OCI-LY7 (cell line): ENCODE results near the gene HRC. TPM values are rescaled to one million over a fixed set of nuclear protein-coding genes. Genes with fewer than 3 reads are reported as not detected.

Source experiments
- BruUV-seq: library from RNA; stranded (reverse); fragments of 400-500 nt; replicated peaks from 2 replicates; lab custom pipeline; 2021; lab: Mats Ljungman, UMichigan
- CTCF ChIA-PET: fragments of 300-600 bp; sonication (Branson Sonifier 250); formaldehyde crosslinking; loops from one replicate; lab custom pipeline; 2022; ENCODE audit warnings: antibody characterized with exemption; ENCODE audit not compliant: unreplicated experiment; lab: Charles Lee
- POLR2A ChIA-PET: fragments of 300-600 bp; sonication (Branson Sonifier 250); formaldehyde crosslinking; loops from one replicate; lab custom pipeline; 2022; ENCODE audit warnings: antibody characterized with exemption; lab: Charles Lee
- DNase-seq: peaks from one replicate; pipeline ENCODE4 v3.0.0-alpha.2; 2015; ENCODE audit warnings: low spot score
- H2AFZ ChIP-seq: fragments of 200-600 bp; sonication (generic), shearing (Covaris generic); 2 replicates; pipeline ENCODE4 v1.6.1; 2014; ENCODE audit warnings: mild to moderate bottlenecking, antibody characterized with exemption, low read length, moderate library complexity
- H3K27ac ChIP-seq: fragments of 200-600 bp; sonication (generic); 2 replicates; pipeline ENCODE4 v1.5.1; 2014; ENCODE audit warnings: mixed run types, low read depth, mild to moderate bottlenecking, moderate library complexity, low read length, inconsistent platforms; ENCODE audit not compliant: poor library complexity, severe bottlenecking
- H3K36me3 ChIP-seq: fragments of 200-600 bp; sonication (generic); 2 replicates; pipeline ENCODE4 v1.6.1; 2014; ENCODE audit warnings: mild to moderate bottlenecking, antibody characterized with exemption, low read length, moderate library complexity, mixed read lengths; ENCODE audit not compliant: insufficient read depth
- H3K4me1 ChIP-seq: fragments of 200-600 bp; sonication (generic); 2 replicates; pipeline ENCODE4 v1.5.1; 2014; ENCODE audit warnings: mild to moderate bottlenecking, low read length; ENCODE audit not compliant: insufficient read depth, poor library complexity, severe bottlenecking
- H3K4me2 ChIP-seq: fragments of 200-600 bp; sonication (generic); 2 replicates; pipeline ENCODE4 v1.6.1; 2014; ENCODE audit warnings: mild to moderate bottlenecking, low read length
- H3K4me3 ChIP-seq: fragments of 200-600 bp; sonication (generic); 2 replicates; pipeline ENCODE4 v1.5.1; 2014; ENCODE audit warnings: mild to moderate bottlenecking, low read depth, low read length; ENCODE audit not compliant: poor library complexity, severe bottlenecking
- H3K79me2 ChIP-seq: fragments of 200-600 bp; sonication (generic); 2 replicates; pipeline ENCODE4 v1.6.1; 2016; ENCODE audit warnings: low read depth, mild to moderate bottlenecking, low read length, moderate library complexity, mixed read lengths; ENCODE audit not compliant: insufficient read depth
- H3K9me2 ChIP-seq: fragments of 200-600 bp; sonication (generic); 2 replicates; pipeline ENCODE4 v1.6.1; 2016; ENCODE audit warnings: mild to moderate bottlenecking, low read length, mixed read lengths; ENCODE audit not compliant: insufficient read depth
- H3K9me3 ChIP-seq: fragments of 200-600 bp; sonication (generic); 2 replicates; pipeline ENCODE4 v1.6.1; 2014; ENCODE audit warnings: mild to moderate bottlenecking, mixed run types, low read length, mixed read lengths
- H4K20me1 ChIP-seq: fragments of 200-600 bp; sonication (generic); 2 replicates; pipeline ENCODE4 v1.6.1; 2014; ENCODE audit warnings: mild to moderate bottlenecking, antibody characterized with exemption, low read length, moderate library complexity, mixed read lengths; ENCODE audit not compliant: insufficient read depth
- CTCF ChIP-seq: fragments of 200-600 bp; sonication (generic); conservative IDR thresholded peaks from 2 replicates; pipeline ENCODE4 v1.5.1; 2014; ENCODE audit warnings: mild to moderate bottlenecking, antibody characterized with exemption, low read length, moderate library complexity, mixed read lengths
- EZH2phosphoT487 ChIP-seq: fragments of 200-600 bp; sonication (generic); IDR thresholded peaks from 2 replicates; pipeline ENCODE4 v1.6.1; 2018; ENCODE audit warnings: low read depth, borderline replicate concordance, mild to moderate bottlenecking, mixed run types, antibody characterized with exemption, low read length, moderate library complexity, mixed read lengths
- intact Hi-C: fragments of 100-400 bp; cut with micrococcal nuclease; formaldehyde crosslinking; loops from one replicate; pipeline ENCODE4 v1.10.0; 2022; ENCODE audit not compliant: unreplicated experiment
- total RNA-seq, 2 experiments: library from RNA; depleted of rRNA in 1 of 2; stranded (reverse); fragments of >200 nt in 1 of 2; shearing (Covaris generic) in 1 of 2; gene quantifications; 2 replicates each; pipeline ENCODE4 v1.2.3, GENCODE V29; 2014 to 2022

Gene HRC
- total RNA-seq, 2 experiments from 2014 or later = not detected

GRCh38 chr19:49153167-49153809 lies 1.9 kb downstream of the HRC start:
- H3K79me2 ChIP-seq = no peaks in the 10 kb centered on the region
- POLR2A ChIA-PET = interaction anchor here (0.7 kb wide), 1 partner anchor 739 kb away, joined by 3 read pairs; no protein-coding TSS in a partner anchor
- no peak for TF ChIP-seq EZH2phosphoT487
- TF ChIP-seq CTCF = no peak
- no peak overlapping the region for H2AFZ ChIP-seq
- H3K9me3 ChIP-seq = no peaks in the 10 kb centered on the region
- H3K36me3 ChIP-seq = no peaks in the 10 kb centered on the region
- no peak for DNase-seq
- intact Hi-C loops = no loop called here
- H3K4me2 ChIP-seq = no peak overlapping the region
- H3K4me1 ChIP-seq = peaks cover 22% of the 10 kb centered on the region
- BruUV-seq = no TSS peak
- no peaks in the 10 kb centered on the region for H4K20me1 ChIP-seq
- CTCF ChIA-PET = no interaction called here
- no peaks in the 10 kb centered on the region for H3K9me2 ChIP-seq
- H3K27ac ChIP-seq = no peak overlapping the region
- H3K4me3 ChIP-seq = no peak overlapping the region

- no TSS peak for BruUV-seq
- ChIA-PET POLR2A (interaction anchor here (0.7 kb wide), 1 partner anchor 737 kb away, joined by 3 read pairs; no protein-coding TSS in a partner anchor), CTCF (no interaction called here)
- no peaks in the 10 kb centered on the region for H3K79me2 ChIP-seq
- H4K20me1 ChIP-seq = no peaks in the 10 kb centered on the region
- no peaks in the 10 kb centered on the region for H3K9me2 ChIP-seq
- no peak overlapping the region for H3K27ac ChIP-seq
- TF ChIP-seq CTCF (no peak), EZH2phosphoT487 (no peak)
- H3K36me3 ChIP-seq = no peaks in the 10 kb centered on the region
- H3K4me1 ChIP-seq = peaks cover 22% of the 10 kb centered on the region
- DNase-seq = no peak
- intact Hi-C loops = no loop called here
- H3K4me2 ChIP-seq = peak overlapping the region; percentile 85
- H3K4me3 ChIP-seq = peak overlapping the region; percentile 34
- no peak overlapping the region for H2AFZ ChIP-seq
- H3K9me3 ChIP-seq = no peaks in the 10 kb centered on the region
Observed at GRCh38 chr19:49152119-49152550, 3.1 kb downstream of the HRC start.
